Endothelial cell of umbilical vein (primary cell): ENCODE measurements around the gene PRDM7. TPM values are rescaled to one million over a fixed set of nuclear protein-coding genes. Genes with fewer than 3 reads are reported as not detected.

Experiments used
- BruUV-seq: library from RNA; stranded (reverse); fragments of 400-500 nt; replicated peaks from 2 replicates; lab custom pipeline; 2021; lab: Mats Ljungman, UMichigan
- CTCF ChIA-PET: fragments of 300-600, 350-600 bp; sonication (Branson Sonifier 250); formaldehyde crosslinking; loops from one replicate; lab custom pipeline; 2021; ENCODE audit warnings: antibody characterized with exemption, inconsistent platforms; lab: Charles Lee
- POLR2A ChIA-PET: fragments of 300-600, 350-600 bp; sonication (Branson Sonifier 250); formaldehyde crosslinking; loops from one replicate; lab custom pipeline; 2021; ENCODE audit warnings: antibody characterized with exemption, inconsistent platforms; lab: Charles Lee
- DNase-seq: peaks from one replicate; pipeline ENCODE4 v3.0.0-alpha.2; 2011; ENCODE audit warnings: low read depth, low spot score
- FAIRE-seq: peaks from 2 replicates; lab custom pipeline; 2011; peaks lifted over from hg19 to GRCh38; lab: Jason Lieb, UNC
- H2AFZ ChIP-seq: 2 replicates; pipeline ENCODE4 v1.6.0; 2012; ENCODE audit warnings: low read depth, low read length, control low read depth, inconsistent platforms
- H3K27ac ChIP-seq: 2 replicates; pipeline ENCODE4 v1.5.1; 2011; ENCODE audit warnings: low read depth, mild to moderate bottlenecking, control low read depth, low read length, moderate library complexity; ENCODE audit not compliant: insufficient read depth
- H3K27me3 ChIP-seq, 2 experiments: 2 replicates each; pipeline versions ENCODE4 v1.6.0 to v1.6.1; 2011; ENCODE audit warnings: low read length in 2 of 2, mixed read lengths in 1 of 2; ENCODE audit not compliant: control insufficient read depth in 2 of 2, insufficient read depth in 2 of 2
- H3K36me3 ChIP-seq, 2 experiments: 2 replicates in 1 of 2; 3 replicates in 1 of 2; pipeline ENCODE4 v1.5.1; 2011; ENCODE audit warnings: low read length in 2 of 2, mild to moderate bottlenecking in 1 of 2, moderate library complexity in 1 of 2; ENCODE audit not compliant: control insufficient read depth in 2 of 2, insufficient read depth in 2 of 2; ENCODE audit errors: extremely low read depth in 1 of 2
- H3K4me1 ChIP-seq: 3 replicates; pipeline ENCODE4 v1.5.1; 2011; ENCODE audit warnings: mild to moderate bottlenecking, low read length; ENCODE audit not compliant: control insufficient read depth, insufficient read depth; ENCODE audit errors: extremely low read depth
- H3K4me2 ChIP-seq: 2 replicates; pipeline ENCODE4 v1.6.1; 2011; ENCODE audit warnings: low read length, control low read depth, mixed read lengths; ENCODE audit not compliant: insufficient read depth
- H3K4me3 ChIP-seq, 3 experiments: fragments of 200-600 bp in 1 of 3; sonication (generic), shearing (Covaris generic) in 1 of 3; replicated peaks in 1 of 3; 2 replicates each; pipeline ENCODE4 v1.5.1; 2011 to 2016; ENCODE audit warnings: control low read depth in 3 of 3, low read length in 3 of 3, mild to moderate bottlenecking in 2 of 3, inconsistent platforms in 1 of 3, low read depth in 1 of 3, moderate library complexity in 1 of 3; ENCODE audit not compliant: insufficient read depth in 1 of 3
- H3K79me2 ChIP-seq: 2 replicates; pipeline ENCODE4 v1.6.0; 2012; ENCODE audit warnings: low read length, inconsistent platforms; ENCODE audit not compliant: control insufficient read depth, insufficient read depth
- H3K9ac ChIP-seq: replicated peaks from 2 replicates; pipeline ENCODE3; 2011; ENCODE audit warnings: low read length, control low read depth; ENCODE audit not compliant: insufficient read depth; ENCODE audit errors: extremely low read depth
- H3K9me1 ChIP-seq: replicated peaks from 3 replicates; pipeline ENCODE4 v1.6.0; 2011; ENCODE audit warnings: mild to moderate bottlenecking, low read length; ENCODE audit not compliant: control insufficient read depth, insufficient read depth; ENCODE audit errors: extremely low read depth
- H3K9me3 ChIP-seq: replicated peaks from 2 replicates; pipeline ENCODE4 v1.5.1; 2012; ENCODE audit warnings: low read length, inconsistent platforms; ENCODE audit not compliant: control insufficient read depth, insufficient read depth
- H4K20me1 ChIP-seq: replicated peaks from 2 replicates; pipeline ENCODE3; 2011; ENCODE audit warnings: mild to moderate bottlenecking, low read length; ENCODE audit not compliant: control insufficient read depth, insufficient read depth; ENCODE audit errors: extremely low read depth
- EZH2 ChIP-seq: IDR thresholded peaks from 2 replicates; pipeline ENCODE4 v1.6.1; 2012; ENCODE audit warnings: borderline replicate concordance, low read depth, mild to moderate bottlenecking, moderate library complexity, low read length, inconsistent platforms; ENCODE audit not compliant: severe bottlenecking
- FOS ChIP-seq: IDR thresholded peaks from 2 replicates; pipeline ENCODE4 v1.6.1; 2011; ENCODE audit warnings: mild to moderate bottlenecking, low read length, moderate library complexity, borderline replicate concordance; ENCODE audit not compliant: insufficient read depth
- GATA2 ChIP-seq: IDR thresholded peaks from 2 replicates; pipeline ENCODE4 v1.7.0; 2011; ENCODE audit warnings: low read depth, mild to moderate bottlenecking, moderate library complexity, mixed read lengths, low read length; ENCODE audit not compliant: insufficient read length, insufficient read depth
- JUN ChIP-seq: IDR thresholded peaks from 2 replicates; pipeline ENCODE4 v1.6.1; 2011; ENCODE audit warnings: borderline replicate concordance, low read depth; ENCODE audit not compliant: insufficient read length, insufficient read depth
- MYC ChIP-seq: IDR thresholded peaks from one replicate; pipeline ENCODE4 v1.6.1; 2011; ENCODE audit warnings: mild to moderate bottlenecking, low read depth, low read length
- POLR2A ChIP-seq: IDR thresholded peaks from 2 replicates; pipeline ENCODE4 v1.6.1; 2012; ENCODE audit warnings: low read depth, mild to moderate bottlenecking, control low read depth, low read length
- POLR2AphosphoS5 ChIP-seq: IDR thresholded peaks from 2 replicates; pipeline ENCODE4 v1.6.1; 2012; ENCODE audit warnings: low read depth, mild to moderate bottlenecking, control low read depth, low read length, moderate library complexity; ENCODE audit not compliant: insufficient read depth
- dilution Hi-C: fragments of 300-500 bp; cut with MboI; formaldehyde crosslinking; loops from one replicate; pipeline ENCODE4 v1.15.0; 2019; ENCODE audit warnings: low sequenced_read_pairs; ENCODE audit not compliant: extremely low pct_ligation_motif_present
- intact Hi-C: fragments of 100-400 bp; cut with micrococcal nuclease; formaldehyde crosslinking; loops from one replicate; pipeline ENCODE4 v1.10.0; 2022
- polyA plus RNA-seq, 4 experiments: library from polyadenylated mRNA; depleted of rRNA in 3 of 4; stranded (reverse) in 3 of 4; unstranded in 1 of 4; fragments of >200 nt; gene quantifications; 2 replicates each; pipeline versions ENCODE4 v1.2.1 to v1.2.3, GENCODE V29; 2011 to 2012; ENCODE audit warnings: missing spikeins in 1 of 4
- total RNA-seq: library from RNA; stranded (reverse); gene quantifications from 2 replicates; pipeline ENCODE4 v1.2.3, GENCODE V29; 2021
- TF ChIP-seq, protein P1 (sequence below), 2 donors: IDR thresholded peaks; 1 replicate in 1 of 2; 2 replicates in 1 of 2; pipeline ENCODE4 v1.5.1; 2011; ENCODE audit warnings: low read length in 2 of 2, mild to moderate bottlenecking in 2 of 2, moderate library complexity in 2 of 2, control low read depth in 1 of 2, inconsistent platforms in 1 of 2, low read depth in 1 of 2; ENCODE audit not compliant: insufficient read depth in 1 of 2; ENCODE audit errors: extremely low read depth in 1 of 2
- TF ChIP-seq, protein P2 (sequence below): IDR thresholded peaks from 2 replicates; pipeline ENCODE4 v1.6.1; 2011; ENCODE audit not compliant: insufficient read depth, insufficient read length

Gene PRDM7
- total and polyA plus RNA-seq, 2 donors (not counting 3 experiments of a cell fraction or from before 2014, with no cell fraction given): not detected

DNA sequence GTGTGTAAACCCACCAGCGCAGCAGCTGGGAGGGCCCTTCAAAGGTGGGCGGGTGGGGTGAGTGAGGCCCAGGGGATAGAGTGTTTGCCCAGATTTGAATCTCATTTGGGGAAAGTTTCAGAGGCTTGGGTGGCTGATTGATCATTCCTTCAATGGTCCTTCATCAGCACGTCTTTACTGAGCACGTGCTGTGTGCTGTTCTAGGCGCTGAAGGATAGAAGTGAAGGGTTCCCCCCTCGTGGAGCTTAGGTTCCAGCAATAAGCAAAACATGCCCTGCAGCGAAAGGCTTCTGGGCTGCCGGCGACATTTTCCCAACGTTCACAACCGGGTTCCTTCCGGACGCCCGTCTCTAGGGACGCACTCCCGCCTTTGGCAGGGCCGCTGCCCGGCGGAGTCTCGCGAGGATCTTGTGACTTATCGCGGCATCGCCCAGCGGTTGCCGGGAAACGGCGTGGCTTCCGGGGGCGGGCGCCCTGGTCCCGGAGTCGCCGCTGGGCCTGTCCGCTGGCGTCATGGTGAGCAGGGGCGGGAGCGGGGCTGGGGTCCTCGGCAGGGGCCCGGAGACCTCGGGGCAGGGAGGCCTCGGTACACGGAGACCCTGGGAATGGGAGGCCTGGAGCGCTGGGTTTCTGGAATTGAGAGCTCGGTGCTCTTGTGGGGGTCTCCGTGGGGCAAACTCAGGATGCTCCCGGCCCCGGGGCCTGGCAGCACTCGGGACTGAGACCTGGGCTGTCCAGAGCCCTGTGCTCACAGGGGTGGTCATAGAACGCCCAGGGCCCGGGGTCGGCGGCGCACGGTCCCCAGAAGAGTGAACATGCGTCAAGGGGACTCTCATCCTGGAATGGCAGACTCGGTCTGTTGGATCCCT is 54.7 kb downstream of the PRDM7 start:
- peak overlapping the region; percentile 82 for H2AFZ ChIP-seq
- dilution Hi-C loops: no loop called here

More for the DNA sequence above, 54.7 kb downstream of the PRDM7 start:
- DNase-seq (peak; percentile 93), FAIRE-seq (peak; percentile 98)
- Histone ChIP-seq H3K9me3 (no peaks in the 10 kb centered on the region), H3K36me3 (no peaks in the 10 kb centered on the region), H3K4me1 (peaks cover 18% of the 10 kb centered on the region), H3K79me2 (peaks cover 6% of the 10 kb centered on the region), H4K20me1 (no peaks in the 10 kb centered on the region), H3K9me1 (no peaks in the 10 kb centered on the region), H3K27me3 (no peaks in the 10 kb centered on the region), H3K27ac (peak overlapping the region; percentile 48), H3K4me3 (peak overlapping the region; percentile 42 to 64 (median 57)), H3K9ac (peak overlapping the region; percentile 79), H3K4me2 (peak overlapping the region; percentile 69)
- TF ChIP-seq, protein P1, sequence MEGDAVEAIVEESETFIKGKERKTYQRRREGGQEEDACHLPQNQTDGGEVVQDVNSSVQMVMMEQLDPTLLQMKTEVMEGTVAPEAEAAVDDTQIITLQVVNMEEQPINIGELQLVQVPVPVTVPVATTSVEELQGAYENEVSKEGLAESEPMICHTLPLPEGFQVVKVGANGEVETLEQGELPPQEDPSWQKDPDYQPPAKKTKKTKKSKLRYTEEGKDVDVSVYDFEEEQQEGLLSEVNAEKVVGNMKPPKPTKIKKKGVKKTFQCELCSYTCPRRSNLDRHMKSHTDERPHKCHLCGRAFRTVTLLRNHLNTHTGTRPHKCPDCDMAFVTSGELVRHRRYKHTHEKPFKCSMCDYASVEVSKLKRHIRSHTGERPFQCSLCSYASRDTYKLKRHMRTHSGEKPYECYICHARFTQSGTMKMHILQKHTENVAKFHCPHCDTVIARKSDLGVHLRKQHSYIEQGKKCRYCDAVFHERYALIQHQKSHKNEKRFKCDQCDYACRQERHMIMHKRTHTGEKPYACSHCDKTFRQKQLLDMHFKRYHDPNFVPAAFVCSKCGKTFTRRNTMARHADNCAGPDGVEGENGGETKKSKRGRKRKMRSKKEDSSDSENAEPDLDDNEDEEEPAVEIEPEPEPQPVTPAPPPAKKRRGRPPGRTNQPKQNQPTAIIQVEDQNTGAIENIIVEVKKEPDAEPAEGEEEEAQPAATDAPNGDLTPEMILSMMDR (IDR thresholded peaks at IDR 0.05; ENCODE audit: extremely low read depth in 1 of 2, insufficient read depth in 1 of 2, low read depth in 1 of 2, low read length in 2 of 2): no peak
- TF ChIP-seq GATA2 (peak; percentile 27), JUN (no peak), EZH2 (no peak), POLR2A (peak; percentile 81), MYC (no peak), POLR2AphosphoS5 (peak; percentile 74), FOS (no peak)
- TF ChIP-seq, protein P2, sequence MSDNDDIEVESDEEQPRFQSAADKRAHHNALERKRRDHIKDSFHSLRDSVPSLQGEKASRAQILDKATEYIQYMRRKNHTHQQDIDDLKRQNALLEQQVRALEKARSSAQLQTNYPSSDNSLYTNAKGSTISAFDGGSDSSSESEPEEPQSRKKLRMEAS: peak; percentile 46
- no TSS peak for BruUV-seq
- ChIA-PET POLR2A (no interaction called here), CTCF (interaction anchor here (0.7 to 1.7 kb wide), 2 partner anchors 11 to 60 kb away, joined by 3 read pairs; no protein-coding TSS in a partner anchor)
- intact Hi-C loops: loop anchor here (2.0 kb wide), 1 partner anchor 100 kb away; the partner anchor contains the start of gene TUBB3
